ENCODE results near the gene MED16.

The MED16 gene

GRCh38 chr19:939439-939838 lies 46.5 kb upstream of the MED16 start:
- TF ChIP-seq CTCF (IDR thresholded peaks at IDR 0.05; ENCODE audit: low read length, missing control alignments) = no peak
- DNase-seq (ENCODE audit: low read depth) = no peak
- no peak overlapping the region for H3K4me3 ChIP-seq (replicated peaks; ENCODE audit: low read depth, low read length)

GRCh38 chr19:938233-938923 lies 45.4 kb upstream of the MED16 start:
- no peak for DNase-seq (ENCODE audit: low read depth)
- TF ChIP-seq CTCF (IDR thresholded peaks at IDR 0.05; ENCODE audit: low read length, missing control alignments) = no peak

GRCh38 chr19:937259-937694 lies 44.3 kb upstream of the MED16 start:
- DNase-seq (ENCODE audit: low read depth) = no peak
- no peak for TF ChIP-seq CTCF (IDR thresholded peaks at IDR 0.05; ENCODE audit: low read length, missing control alignments)
- no peak overlapping the region for H3K4me3 ChIP-seq (replicated peaks; ENCODE audit: low read depth, low read length)

More at GRCh38 chr19:938233-938923, 45.4 kb upstream of the MED16 start:
- H3K4me3 ChIP-seq (replicated peaks; ENCODE audit: low read depth, low read length) = no peak overlapping the region

GRCh38 chr19:936175-936546 lies 43.2 kb upstream of the MED16 start:
- DNase-seq (ENCODE audit: low read depth) = no peak
- TF ChIP-seq CTCF (IDR thresholded peaks at IDR 0.05; ENCODE audit: low read length, missing control alignments) = no peak
- no peak overlapping the region for H3K4me3 ChIP-seq (replicated peaks; ENCODE audit: low read depth, low read length)

- peak; percentile 85 for DNase-seq (ENCODE audit: low read depth)
- TF ChIP-seq CTCF (IDR thresholded peaks at IDR 0.05; ENCODE audit: low read length, missing control alignments) = no peak
- H3K4me3 ChIP-seq (replicated peaks; ENCODE audit: low read depth, low read length) = no peak overlapping the region
Observed at GRCh38 chr19:934865-935479, 42.0 kb upstream of the MED16 start.

- DNase-seq (ENCODE audit: low read depth) = no peak
- no peak overlapping the region for H3K4me3 ChIP-seq (replicated peaks; ENCODE audit: low read depth, low read length)
- no peak for TF ChIP-seq CTCF (IDR thresholded peaks at IDR 0.05; ENCODE audit: low read length, missing control alignments)
Observed at GRCh38 chr19:934197-934840, 41.3 kb upstream of the MED16 start.

Measured in fibroblast of pulmonary artery (primary cell).